Keratinocyte (primary cell): Measurements from ENCODE around the gene LANCL3. TPM values are rescaled to one million over a fixed set of nuclear protein-coding genes. Genes with fewer than 3 reads are reported as not detected.

ENCODE experiments used
- DNase-seq: peaks from one replicate; pipeline ENCODE4 v3.0.0-alpha.2; 2011; ENCODE audit warnings: low read depth, missing footprints, low spot score
- FAIRE-seq: peaks from 2 replicates; lab custom pipeline; 2011; peaks lifted over from hg19 to GRCh38; lab: Jason Lieb, UNC
- H2AFZ ChIP-seq: 2 replicates; pipeline ENCODE4 v1.6.0; 2012; ENCODE audit warnings: low read length, control low read depth, inconsistent platforms; ENCODE audit not compliant: control insufficient read depth
- H3K27ac ChIP-seq: 2 replicates; pipeline ENCODE4 v1.5.1; 2011; ENCODE audit warnings: low read length; ENCODE audit not compliant: control insufficient read depth, insufficient read depth
- H3K27me3 ChIP-seq: 3 replicates; pipeline ENCODE4 v1.6.0; 2011; ENCODE audit warnings: low read length; ENCODE audit not compliant: control insufficient read depth, insufficient read depth; ENCODE audit errors: extremely low read depth
- H3K36me3 ChIP-seq, 2 experiments: 2 replicates in 1 of 2; 3 replicates in 1 of 2; pipeline ENCODE4 v1.5.1; 2011; ENCODE audit warnings: low read length in 2 of 2, mild to moderate bottlenecking in 1 of 2; ENCODE audit not compliant: control insufficient read depth in 2 of 2, insufficient read depth in 2 of 2; ENCODE audit errors: extremely low read depth in 1 of 2
- H3K4me1 ChIP-seq: 3 replicates; pipeline ENCODE4 v1.5.1; 2011; ENCODE audit warnings: low read length; ENCODE audit not compliant: control insufficient read depth, insufficient read depth; ENCODE audit errors: extremely low read depth
- H3K4me2 ChIP-seq: 3 replicates; pipeline ENCODE4 v1.6.0; 2011; ENCODE audit warnings: low read depth, low read length; ENCODE audit not compliant: control insufficient read depth, insufficient read depth; ENCODE audit errors: extremely low read depth
- H3K4me3 ChIP-seq, 3 experiments: fragments of 200-600 bp in 1 of 3; sonication (generic) in 1 of 3; 2 replicates in 2 of 3; 3 replicates in 1 of 3; pipeline ENCODE4 v1.5.1; 2011 to 2016; ENCODE audit warnings: low read length in 3 of 3, mild to moderate bottlenecking in 3 of 3, control low read depth in 2 of 3, inconsistent platforms in 1 of 3, low read depth in 1 of 3, mixed read lengths in 1 of 3, mixed run types in 1 of 3, moderate library complexity in 1 of 3; ENCODE audit not compliant: control insufficient read depth in 2 of 3, insufficient read depth in 2 of 3; ENCODE audit errors: extremely low read depth in 1 of 3
- H3K79me2 ChIP-seq: 2 replicates; pipeline ENCODE4 v1.6.0; 2012; ENCODE audit warnings: low read length; ENCODE audit not compliant: control insufficient read depth, insufficient read depth
- H3K9ac ChIP-seq: 3 replicates; pipeline ENCODE4 v1.6.0; 2011; ENCODE audit warnings: low read length; ENCODE audit not compliant: control insufficient read depth, insufficient read depth; ENCODE audit errors: extremely low read depth
- H3K9me1 ChIP-seq: 3 replicates; pipeline ENCODE4 v1.6.0; 2011; ENCODE audit warnings: low read length; ENCODE audit not compliant: control insufficient read depth, insufficient read depth; ENCODE audit errors: extremely low read depth
- H3K9me3 ChIP-seq: 2 replicates; pipeline ENCODE4 v1.5.1; 2012; ENCODE audit warnings: low read depth, low read length; ENCODE audit not compliant: control insufficient read depth
- H4K20me1 ChIP-seq: 3 replicates; pipeline ENCODE4 v1.6.0; 2011; ENCODE audit warnings: low read length; ENCODE audit not compliant: control insufficient read depth, insufficient read depth; ENCODE audit errors: extremely low read depth
- EZH2 ChIP-seq: IDR thresholded peaks from one replicate; pipeline ENCODE4 v1.6.1; 2012; ENCODE audit warnings: inconsistent platforms, mild to moderate bottlenecking, low read length, moderate library complexity
- dilution Hi-C: fragments of 300-500 bp; cut with MboI; formaldehyde crosslinking; loops from one replicate; pipeline ENCODE4 v1.7.0; 2020; ENCODE audit warnings: low sequenced_read_pairs; ENCODE audit not compliant: extremely low pct_ligation_motif_present
- polyA plus RNA-seq, 5 experiments: library from polyadenylated mRNA; depleted of rRNA in 3 of 5; stranded (reverse) in 3 of 5; stranded (forward) in 1 of 5; unstranded in 1 of 5; fragments of >200 nt; gene quantifications; 1 replicate in 1 of 5; 2 replicates in 3 of 5; 3 replicates in 1 of 5; pipeline versions ENCODE4 v1.2.1 to v1.2.3, GENCODE V29; 2011 to 2012; ENCODE audit warnings: missing spikeins in 2 of 5, low read depth in 1 of 5, low replicate concordance in 1 of 5
- TF ChIP-seq, protein P1 (sequence below), 3 experiments: IDR thresholded peaks in 1 of 3; conservative IDR thresholded peaks in 1 of 3; optimal IDR thresholded peaks in 1 of 3; 2 replicates in 2 of 3; 3 replicates in 1 of 3; pipeline versions ENCODE3 to v1.5.1; 2011; ENCODE audit warnings: low read length in 3 of 3, mild to moderate bottlenecking in 3 of 3, moderate library complexity in 2 of 3, control low read depth in 1 of 3, inconsistent platforms in 1 of 3; ENCODE audit not compliant: insufficient read depth in 2 of 3; ENCODE audit errors: extremely low read depth in 1 of 3

Gene LANCL3
- polyA plus RNA-seq, 1 donor (not counting 4 experiments of a cell fraction or from before 2014, with no cell fraction given) = 0.97 TPM

DNA sequence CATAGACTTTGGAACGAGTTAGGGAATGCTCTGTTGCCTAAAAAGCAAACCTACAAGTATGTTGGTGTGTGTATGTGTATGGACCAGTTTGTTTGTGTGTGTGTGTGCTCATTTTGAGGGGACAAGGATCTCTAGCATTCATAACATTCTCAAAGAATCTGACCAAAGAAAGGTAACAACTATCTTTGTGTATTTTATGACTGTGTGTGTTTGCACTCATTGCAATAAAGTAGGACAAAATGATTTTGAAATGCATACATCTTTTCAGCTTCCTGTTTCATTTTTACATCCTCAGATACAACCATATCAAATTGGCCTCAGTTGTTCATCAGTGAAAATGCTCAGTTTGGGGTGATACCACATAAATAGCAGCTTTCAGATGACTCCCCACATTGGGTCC is 105.8 kb downstream of the LANCL3 start:
- DNase-seq = no peak
- Histone ChIP-seq H3K36me3 (no peaks in the 10 kb centered on the region), H4K20me1 (no peaks in the 10 kb centered on the region), H3K9ac (no peak overlapping the region), H3K4me2 (no peak overlapping the region), H3K79me2 (no peaks in the 10 kb centered on the region), H3K27me3 (no peaks in the 10 kb centered on the region), H3K4me3 (no peak overlapping the region), H2AFZ (no peak overlapping the region), H3K27ac (no peak overlapping the region), H3K9me1 (no peaks in the 10 kb centered on the region), H3K9me3 (no peaks in the 10 kb centered on the region), H3K4me1 (no peaks in the 10 kb centered on the region)
- dilution Hi-C loops = no loop called here
- TF ChIP-seq, protein P1, sequence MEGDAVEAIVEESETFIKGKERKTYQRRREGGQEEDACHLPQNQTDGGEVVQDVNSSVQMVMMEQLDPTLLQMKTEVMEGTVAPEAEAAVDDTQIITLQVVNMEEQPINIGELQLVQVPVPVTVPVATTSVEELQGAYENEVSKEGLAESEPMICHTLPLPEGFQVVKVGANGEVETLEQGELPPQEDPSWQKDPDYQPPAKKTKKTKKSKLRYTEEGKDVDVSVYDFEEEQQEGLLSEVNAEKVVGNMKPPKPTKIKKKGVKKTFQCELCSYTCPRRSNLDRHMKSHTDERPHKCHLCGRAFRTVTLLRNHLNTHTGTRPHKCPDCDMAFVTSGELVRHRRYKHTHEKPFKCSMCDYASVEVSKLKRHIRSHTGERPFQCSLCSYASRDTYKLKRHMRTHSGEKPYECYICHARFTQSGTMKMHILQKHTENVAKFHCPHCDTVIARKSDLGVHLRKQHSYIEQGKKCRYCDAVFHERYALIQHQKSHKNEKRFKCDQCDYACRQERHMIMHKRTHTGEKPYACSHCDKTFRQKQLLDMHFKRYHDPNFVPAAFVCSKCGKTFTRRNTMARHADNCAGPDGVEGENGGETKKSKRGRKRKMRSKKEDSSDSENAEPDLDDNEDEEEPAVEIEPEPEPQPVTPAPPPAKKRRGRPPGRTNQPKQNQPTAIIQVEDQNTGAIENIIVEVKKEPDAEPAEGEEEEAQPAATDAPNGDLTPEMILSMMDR (optimal IDR thresholded peaks at IDR 0.05 in 1 of 3, IDR thresholded peaks at IDR 0.05 in 1 of 3, conservative IDR thresholded peaks at IDR 0.05 in 1 of 3; ENCODE audit: extremely low read depth in 1 of 3, insufficient read depth in 2 of 3, low read length in 3 of 3) = no peak
- TF ChIP-seq EZH2 = no peak
- no peak for FAIRE-seq

DNA sequence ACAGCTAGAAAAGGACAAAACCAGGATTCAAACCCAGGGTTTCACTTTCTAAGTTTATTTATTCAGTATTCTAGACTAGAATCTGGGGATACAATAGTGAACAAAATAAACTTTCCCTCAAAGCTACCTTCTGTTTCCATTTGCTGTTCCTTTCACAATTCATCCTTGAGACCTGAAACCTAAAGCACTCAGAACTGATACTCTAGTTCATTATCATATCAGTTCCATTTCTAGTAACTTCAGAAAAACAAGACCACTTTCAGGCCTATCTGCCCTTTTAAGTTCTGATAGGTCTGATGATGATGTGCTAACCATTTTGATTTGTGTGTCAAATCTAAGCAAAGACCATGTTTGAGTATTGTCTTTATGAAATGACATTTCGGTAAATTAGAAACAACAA is 106.3 kb downstream of the LANCL3 start:
- Histone ChIP-seq H3K27ac (no peak overlapping the region), H2AFZ (no peak overlapping the region), H3K36me3 (no peaks in the 10 kb centered on the region), H3K4me1 (no peaks in the 10 kb centered on the region), H3K9ac (no peak overlapping the region), H3K27me3 (no peaks in the 10 kb centered on the region), H3K9me1 (no peaks in the 10 kb centered on the region), H3K4me2 (no peak overlapping the region), H3K4me3 (no peak overlapping the region), H3K79me2 (no peaks in the 10 kb centered on the region), H4K20me1 (no peaks in the 10 kb centered on the region), H3K9me3 (no peaks in the 10 kb centered on the region)
- FAIRE-seq (no peak), DNase-seq (no peak)
- dilution Hi-C loops = no loop called here
- TF ChIP-seq, protein P1 (optimal IDR thresholded peaks at IDR 0.05 in 1 of 3, IDR thresholded peaks at IDR 0.05 in 1 of 3, conservative IDR thresholded peaks at IDR 0.05 in 1 of 3; ENCODE audit: extremely low read depth in 1 of 3, insufficient read depth in 2 of 3, low read length in 3 of 3) = no peak
- no peak for TF ChIP-seq EZH2
